ENCODE results near the gene ARHGEF28. TPM values are rescaled to one million over a fixed set of nuclear protein-coding genes. Genes with fewer than 3 reads are reported as not detected.

Gene ARHGEF28
- total RNA-seq, 4 donors from 2014 or later, result 9.8 to 18.7 (median 18.6) TPM

DNA sequence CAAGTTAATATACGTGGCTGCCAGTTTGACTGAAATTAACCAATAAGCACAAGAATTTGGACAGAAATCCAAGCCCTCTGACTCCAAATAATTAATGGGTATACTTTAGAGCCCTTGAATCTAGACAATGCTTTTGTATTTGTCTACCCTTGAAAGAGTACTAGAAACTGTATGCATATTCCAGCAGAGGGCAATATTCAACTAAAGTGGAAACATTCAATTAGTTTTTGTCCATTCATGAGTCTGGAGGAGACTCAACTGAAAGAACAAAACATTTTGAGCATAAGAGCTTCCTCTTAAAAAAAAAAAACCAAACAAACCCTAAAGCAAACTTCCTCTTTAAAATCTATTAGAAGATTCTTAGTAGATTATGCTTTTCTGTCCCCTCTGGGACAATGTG is 157.8 kb downstream of the ARHGEF28 start:
- Histone ChIP-seq H3K9me3 (no peaks in the 10 kb centered on the region), H3K36me3 (no peaks in the 10 kb centered on the region), H3K27me3 (no peaks in the 10 kb centered on the region), H3K27ac (no peak overlapping the region), H3K4me1 (peaks cover 0 to 7% (median 3%) of the 10 kb centered on the region in 4 donors), H3K4me3 (no peak overlapping the region)
- 76 to 86% methylated on average over 1 of the region's 1 CpG for WGBS, 2 donors (ENCODE audit: low coverage in 1 of 2)
- DNase-seq, result no peak
- TF ChIP-seq CTCF (IDR thresholded peaks at IDR 0.05) (no peak), POLR2AphosphoS5 (IDR thresholded peaks at IDR 0.05) (no peak), POLR2A (IDR thresholded peaks at IDR 0.05) (no peak), EP300 (IDR thresholded peaks at IDR 0.05; ENCODE audit: low read depth) (no peak)
- intact Hi-C loops (cut with DNase I; ENCODE audit: low total_unique reads), result no loop called here
- in situ Hi-C loops (cut with MboI; ENCODE audit: low pct_ligation_motif_present in 1 of 4, low pct_unique_long_range_greater_than_20kb in 1 of 4, low sequenced_read_pairs in 3 of 4), result no loop called here

DNA sequence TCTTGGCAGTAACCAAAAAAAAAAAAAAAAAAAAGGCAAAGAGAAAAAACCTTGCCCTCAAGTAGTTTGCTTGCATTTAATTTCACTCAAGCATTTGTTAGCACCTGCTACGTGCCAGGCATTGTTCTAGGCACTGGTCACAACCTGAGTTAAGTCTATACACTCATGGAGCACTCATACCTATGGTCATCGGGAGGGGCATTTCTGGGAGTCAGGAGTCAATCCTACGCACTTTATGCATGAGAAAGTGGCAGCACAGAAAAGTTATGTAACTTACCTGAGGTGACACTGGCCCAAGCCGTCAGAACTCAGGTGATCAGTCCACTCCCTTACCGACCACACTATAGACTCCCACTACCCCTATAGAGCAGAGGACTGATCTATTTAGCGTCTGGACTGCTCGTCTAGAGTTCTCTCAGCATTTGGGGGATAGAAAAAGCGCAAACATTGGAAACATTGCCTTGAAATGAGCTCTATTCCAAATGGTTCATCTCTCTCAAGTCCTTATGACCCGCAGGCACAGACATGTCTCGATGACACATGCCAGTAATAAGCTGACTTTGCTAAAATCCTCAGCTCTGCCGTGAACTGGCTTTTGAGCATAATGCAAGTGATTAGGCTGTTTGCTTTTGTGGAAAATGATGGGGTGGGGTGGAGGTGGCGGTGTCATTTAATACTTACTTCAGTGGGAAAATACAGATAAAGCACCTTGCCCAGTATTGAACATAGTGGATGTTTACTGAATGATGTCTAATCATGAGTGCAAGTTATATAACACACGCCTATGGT is 160.2 kb downstream of the ARHGEF28 start:
- DNase-seq, result no peak
- no peaks in the 10 kb centered on the region for H3K36me3 ChIP-seq
- no peak for TF ChIP-seq EP300 (IDR thresholded peaks at IDR 0.05; ENCODE audit: low read depth)
- TF ChIP-seq POLR2A (IDR thresholded peaks at IDR 0.05), result no peak
- no peak for TF ChIP-seq POLR2AphosphoS5 (IDR thresholded peaks at IDR 0.05)
- TF ChIP-seq CTCF (IDR thresholded peaks at IDR 0.05), result no peak
- no peak overlapping the region for H3K27ac ChIP-seq
- H3K27me3 ChIP-seq, result no peaks in the 10 kb centered on the region
- WGBS, 2 donors (ENCODE audit: low coverage in 1 of 2), result 82 to 89% methylated on average over 7 to 13 of the region's 13 CpGs
- H3K4me1 ChIP-seq, result no peaks in the 10 kb centered on the region
- intact Hi-C loops (cut with DNase I; ENCODE audit: low total_unique reads) (no loop called here), in situ Hi-C loops (cut with MboI; ENCODE audit: low pct_ligation_motif_present in 1 of 4, low pct_unique_long_range_greater_than_20kb in 1 of 4, low sequenced_read_pairs in 3 of 4) (no loop called here)
- H3K4me3 ChIP-seq, result no peak overlapping the region
- H3K9me3 ChIP-seq, result no peaks in the 10 kb centered on the region

GRCh38 chr5:73789851-73790281 is 163.9 kb downstream of the ARHGEF28 start:
- Histone ChIP-seq H3K4me1 (no peaks in the 10 kb centered on the region), H3K4me3 (no peak overlapping the region), H3K27me3 (no peaks in the 10 kb centered on the region), H3K9me3 (no peaks in the 10 kb centered on the region), H3K27ac (no peak overlapping the region), H3K36me3 (no peaks in the 10 kb centered on the region)
- 79 to 86% methylated on average over 2 of the region's 2 CpGs for WGBS, 2 donors (ENCODE audit: low coverage in 1 of 2)
- in situ Hi-C loops (cut with MboI; ENCODE audit: low pct_ligation_motif_present in 1 of 4, low pct_unique_long_range_greater_than_20kb in 1 of 4, low sequenced_read_pairs in 3 of 4) (loop anchor here (5.0 kb wide), 1 partner anchor 198 kb away; no protein-coding TSS in a partner anchor), intact Hi-C loops (cut with DNase I; ENCODE audit: low total_unique reads) (loop anchor here (5.0 kb wide), 1 partner anchor 198 kb away; no protein-coding TSS in a partner anchor)
- TF ChIP-seq EP300 (IDR thresholded peaks at IDR 0.05; ENCODE audit: low read depth) (no peak), CTCF (IDR thresholded peaks at IDR 0.05) (no peak), POLR2AphosphoS5 (IDR thresholded peaks at IDR 0.05) (no peak), POLR2A (IDR thresholded peaks at IDR 0.05) (no peak)
- no peak for DNase-seq

GRCh38 chr5:73791389-73791788 is 165.4 kb downstream of the ARHGEF28 start:
- Histone ChIP-seq H3K27ac (no peak overlapping the region), H3K27me3 (no peaks in the 10 kb centered on the region), H3K9me3 (no peaks in the 10 kb centered on the region), H3K36me3 (no peaks in the 10 kb centered on the region), H3K4me3 (no peak overlapping the region), H3K4me1 (no peaks in the 10 kb centered on the region)
- no peak for DNase-seq
- 55 to 74% methylated on average over 4 of the region's 4 CpGs for WGBS, 2 donors (ENCODE audit: low coverage in 1 of 2)
- intact Hi-C loops (cut with DNase I; ENCODE audit: low total_unique reads), result loop anchor here (5.0 kb wide), 1 partner anchor 199 kb away; no protein-coding TSS in a partner anchor
- in situ Hi-C loops (cut with MboI; ENCODE audit: low pct_ligation_motif_present in 1 of 4, low pct_unique_long_range_greater_than_20kb in 1 of 4, low sequenced_read_pairs in 3 of 4), result loop anchor here (5.0 kb wide), 1 partner anchor 199 kb away; no protein-coding TSS in a partner anchor
- no peak for TF ChIP-seq POLR2AphosphoS5 (IDR thresholded peaks at IDR 0.05)
